Lung microvascular endothelial cell (primary cell): ENCODE results near the gene MFAP1. TPM values are rescaled to one million over a fixed set of nuclear protein-coding genes. Genes with fewer than 3 reads are reported as not detected.
A peak's percentile ranks its signal among the peaks of the same experiment; 100 is the strongest.

Experiments
- DNase-seq, 2 donors: peaks; one replicate each; pipeline versions ENCODE4 v3.0.0 to v3.0.0-alpha.2; 2010; ENCODE audit warnings: low read depth in 2 of 2
- total RNA-seq: library from RNA; depleted of rRNA; stranded (reverse); fragments of >200 nt; gene quantifications from 2 replicates; pipeline ENCODE4 v1.2.1, GENCODE V29; 2014

Gene MFAP1
- total RNA-seq, 1 donor from 2014 or later = 20.8 TPM

GRCh38 chr15:43776101-43776717, 48.3 kb downstream of the MFAP1 start:
- DNase-seq = no peak

- peak; percentile 43 to 54 for DNase-seq
These were observed 49.0 kb downstream of the MFAP1 start for GRCh38 chr15:43775411-43775965.

GRCh38 chr15:43774062-43774461, 50.4 kb downstream of the MFAP1 start:
- no peak for DNase-seq

- DNase-seq = no peak
These were observed 51.9 kb downstream of the MFAP1 start for GRCh38 chr15:43772624-43773023.

GRCh38 chr15:43771816-43772215, 52.7 kb downstream of the MFAP1 start:
- no peak for DNase-seq

GRCh38 chr15:43769584-43770228, 54.8 kb downstream of the MFAP1 start:
- DNase-seq = peak; percentile 65 to 69

- no peak for DNase-seq
These were observed 60.6 kb downstream of the MFAP1 start for GRCh38 chr15:43763819-43764446.

GRCh38 chr15:43762824-43763223, 61.7 kb downstream of the MFAP1 start:
- no peak for DNase-seq

Other genes starting within 250 kb of the MFAP1 start
- 6.8 and 7.5 TPM in 2 replicates for gene PPIP5K1, start 234.5 kb downstream of the MFAP1 start, total RNA-seq
- not detected in 2 replicates for gene CKMT1B, start 230.7 kb downstream of the MFAP1 start, total RNA-seq
- gene STRC, start 205.9 kb downstream of the MFAP1 start, total RNA-seq = not detected in 2 replicates
- gene CATSPER2, start 175.8 kb downstream of the MFAP1 start, total RNA-seq = 0.22 and 0.40 TPM in 2 replicates
- not detected in 2 replicates for gene CKMT1A, start 130.8 kb downstream of the MFAP1 start, total RNA-seq
- gene PDIA3, start 78.3 kb downstream of the MFAP1 start, total RNA-seq = 113 and 115 TPM in 2 replicates
- gene ELL3, start 47.7 kb downstream of the MFAP1 start, total RNA-seq = 1.5 and 1.8 TPM in 2 replicates
- 285 and 360 TPM in 2 replicates for gene SERF2, start 32.4 kb downstream of the MFAP1 start, total RNA-seq
- gene SERINC4, start 24.5 kb downstream of the MFAP1 start, total RNA-seq = not detected in 2 replicates
- 4.4 and 6.3 TPM in 2 replicates for gene HYPK, start 24.1 kb downstream of the MFAP1 start, total RNA-seq
- 3.2 and 5.4 TPM in 2 replicates for gene WDR76, start 2.3 kb upstream of the MFAP1 start, total RNA-seq